NCI-H2171 treated with DMSO at 0.1 percent for 48 hours (cell line): ENCODE measurements around the gene HS3ST6.
"Not testable (repeated sequence)": the region's sequence is repeated elsewhere in the genome, so short reads cannot be mapped to it uniquely, and the experiment has no call there.

ENCODE experiments used
- DNase-seq: peaks from one replicate; lab custom pipeline; 2025; lab: John Stamatoyannopoulos, UW

Gene HS3ST6

DNA sequence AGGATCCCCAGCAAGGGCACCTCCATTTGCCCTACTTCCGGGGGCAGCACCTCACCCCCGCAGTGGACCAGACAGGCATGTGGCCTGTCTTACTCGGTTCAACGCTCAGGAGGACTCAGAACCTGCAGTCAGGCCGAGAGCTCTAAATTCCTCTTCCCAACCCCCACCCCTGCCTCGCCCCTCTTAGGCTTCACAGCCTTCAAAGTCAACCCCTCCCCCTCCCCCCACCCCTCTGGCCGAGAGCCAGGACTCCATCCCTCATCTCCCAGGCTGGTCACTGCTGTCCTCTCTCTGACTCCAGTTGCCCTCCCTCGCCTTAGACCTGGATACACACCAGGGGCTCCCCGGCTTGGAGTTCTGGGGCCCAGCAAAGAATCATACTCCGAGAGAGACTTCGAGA is 8.1 kb upstream of the HS3ST6 start:
- DNase-seq: no peak

DNA sequence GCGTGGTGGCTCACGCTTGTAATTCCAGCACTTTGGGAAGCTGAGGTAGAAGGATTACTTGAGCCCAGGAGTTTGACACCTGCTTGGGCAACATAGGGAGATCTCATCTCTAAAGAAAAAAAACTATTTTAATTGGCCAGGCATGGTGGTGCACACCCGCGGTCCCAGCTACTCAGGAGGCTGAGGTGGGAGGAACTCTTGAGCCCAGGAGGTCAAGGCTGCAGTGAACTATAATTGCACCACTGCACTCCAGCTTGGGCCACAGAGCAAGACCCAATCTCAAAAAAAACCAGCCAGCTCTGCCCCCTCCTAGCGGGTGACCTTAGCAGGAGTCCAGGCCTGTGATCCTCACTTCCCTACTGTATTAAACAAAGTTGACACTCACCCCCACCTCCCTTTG is 5.9 kb upstream of the HS3ST6 start:
- DNase-seq: no peak

DNA sequence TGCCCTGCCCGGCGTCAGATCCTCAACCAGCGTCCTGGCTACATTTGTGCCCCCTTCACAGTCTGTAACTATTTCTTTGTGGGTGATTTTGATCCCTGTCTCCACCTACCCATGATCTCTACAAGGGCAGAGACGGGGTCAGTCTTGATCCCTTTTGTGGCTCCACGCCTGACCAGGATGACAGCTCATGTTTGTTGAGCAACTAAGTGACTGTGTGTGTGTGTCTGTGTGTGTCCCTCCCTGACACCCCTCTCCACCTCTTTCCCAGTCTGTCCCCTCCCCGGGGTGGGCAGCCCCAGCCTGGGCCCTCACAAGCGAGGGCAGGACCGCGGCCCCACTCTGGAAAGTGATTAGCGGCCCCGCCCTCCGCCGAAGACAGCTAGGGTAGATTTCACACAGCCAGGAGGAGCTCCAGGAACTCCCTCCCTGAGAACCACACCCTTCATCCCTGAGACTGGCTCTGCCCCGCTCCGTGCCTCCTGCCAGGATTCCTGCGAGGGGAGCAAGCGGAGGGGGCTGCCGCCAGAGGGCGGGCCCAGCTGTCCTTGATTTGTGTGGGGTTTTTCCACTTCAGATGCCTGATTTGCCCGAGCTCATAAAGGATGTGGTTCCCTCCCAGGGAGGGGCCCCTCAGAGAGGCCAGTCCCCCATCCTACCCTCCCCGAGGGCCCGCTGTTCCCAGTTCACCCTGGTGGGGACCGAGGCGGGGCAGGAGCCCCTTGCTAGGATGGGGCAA is 5.3 kb upstream of the HS3ST6 start:
- peak; percentile 93 for DNase-seq

DNA sequence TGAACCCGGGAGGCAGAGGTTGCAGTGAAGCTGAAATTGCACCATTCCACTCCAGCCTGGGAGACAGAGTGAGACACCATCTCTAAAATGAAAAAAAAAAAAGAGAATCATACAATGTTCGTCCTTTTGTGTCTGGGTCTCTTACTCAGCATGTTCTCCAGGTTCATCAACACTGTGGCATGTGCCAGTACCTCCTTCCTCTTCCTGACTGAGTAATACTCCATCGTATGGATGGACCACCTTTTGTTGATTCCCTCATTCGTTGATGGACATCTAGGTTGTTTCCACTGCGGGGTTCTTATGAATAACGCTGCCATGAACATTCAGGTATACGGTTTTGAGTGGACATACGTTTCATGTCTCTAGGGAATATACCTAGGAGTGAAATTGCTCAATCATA is 4.1 kb upstream of the HS3ST6 start:
- no peak for DNase-seq

DNA sequence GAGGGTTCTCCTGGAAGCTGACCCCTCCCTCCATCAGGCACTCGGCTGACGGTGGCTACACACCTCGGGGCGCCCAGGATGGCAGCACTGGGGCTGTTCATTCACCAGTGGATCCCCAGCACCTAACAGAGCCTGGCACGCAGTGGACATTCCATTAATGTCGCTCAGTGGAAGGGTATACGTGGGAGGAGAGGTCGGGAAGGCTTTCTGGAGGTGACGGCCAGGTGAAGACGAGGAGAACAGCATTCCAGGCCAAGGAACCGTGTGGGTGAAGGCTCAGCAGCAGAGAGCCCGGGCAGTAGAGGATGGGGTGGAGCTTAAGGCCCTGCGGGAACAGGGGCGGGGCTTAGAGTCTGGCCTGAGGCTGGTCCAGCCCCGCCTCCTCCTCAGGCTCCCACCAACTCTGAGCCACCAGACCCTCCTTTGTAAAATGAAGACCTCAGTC is 2.5 kb upstream of the HS3ST6 start:
- DNase-seq: no peak

DNA sequence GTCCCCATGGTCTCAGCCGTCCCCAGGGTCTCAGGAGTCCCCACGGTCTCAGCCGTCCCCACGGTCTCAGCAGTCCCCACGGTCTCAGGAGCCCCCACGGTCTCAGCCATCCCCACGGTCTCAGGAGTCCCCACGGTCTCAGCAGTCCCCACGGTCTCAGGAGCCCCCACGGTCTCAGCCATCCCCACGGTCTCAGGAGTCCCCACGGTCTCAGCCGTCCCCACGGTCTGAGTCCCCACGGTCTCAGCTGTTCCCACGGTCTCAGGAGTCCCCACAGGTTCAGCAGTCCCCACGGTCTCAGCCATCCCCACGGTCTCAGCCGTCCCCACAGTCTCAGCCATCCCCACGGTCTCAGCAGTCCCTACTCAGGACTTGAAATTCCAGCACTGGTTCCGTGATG is 1.9 kb upstream of the HS3ST6 start:
- DNase-seq: not testable (repeated sequence)

DNA sequence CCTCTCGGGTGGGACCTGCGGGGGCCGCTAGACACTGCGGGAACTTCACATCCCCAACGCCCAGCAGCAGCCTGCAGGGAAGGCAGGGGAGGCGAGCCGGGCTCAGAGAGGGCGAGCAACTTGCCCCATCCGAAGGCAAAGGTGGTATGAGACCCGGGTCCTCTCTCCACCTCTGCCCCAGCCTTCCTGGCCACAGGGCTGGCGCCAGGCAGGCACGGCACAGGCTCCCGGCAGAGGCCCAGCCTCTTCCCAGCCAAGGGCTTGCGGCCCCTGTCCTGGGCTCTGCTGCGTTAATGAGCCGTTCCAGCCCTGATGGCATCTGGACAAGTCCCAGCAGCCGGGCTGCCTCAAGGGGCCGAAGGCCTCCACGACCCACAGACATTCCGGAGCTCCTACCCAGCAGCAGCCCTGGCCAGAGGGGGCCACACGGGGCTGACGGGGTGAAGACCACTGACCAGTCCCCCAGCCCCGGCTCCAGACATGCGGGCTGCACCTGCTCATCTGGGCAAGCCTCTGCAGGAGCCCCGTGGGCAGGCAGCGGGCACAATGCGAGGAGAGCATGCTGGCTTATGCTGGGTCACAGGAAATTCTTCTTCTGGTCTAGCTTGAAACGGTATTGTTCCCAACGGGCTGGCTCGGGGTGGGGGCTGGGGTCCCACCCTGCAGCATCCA is 1.2 kb upstream of the HS3ST6 start:
- no peak for DNase-seq

DNA sequence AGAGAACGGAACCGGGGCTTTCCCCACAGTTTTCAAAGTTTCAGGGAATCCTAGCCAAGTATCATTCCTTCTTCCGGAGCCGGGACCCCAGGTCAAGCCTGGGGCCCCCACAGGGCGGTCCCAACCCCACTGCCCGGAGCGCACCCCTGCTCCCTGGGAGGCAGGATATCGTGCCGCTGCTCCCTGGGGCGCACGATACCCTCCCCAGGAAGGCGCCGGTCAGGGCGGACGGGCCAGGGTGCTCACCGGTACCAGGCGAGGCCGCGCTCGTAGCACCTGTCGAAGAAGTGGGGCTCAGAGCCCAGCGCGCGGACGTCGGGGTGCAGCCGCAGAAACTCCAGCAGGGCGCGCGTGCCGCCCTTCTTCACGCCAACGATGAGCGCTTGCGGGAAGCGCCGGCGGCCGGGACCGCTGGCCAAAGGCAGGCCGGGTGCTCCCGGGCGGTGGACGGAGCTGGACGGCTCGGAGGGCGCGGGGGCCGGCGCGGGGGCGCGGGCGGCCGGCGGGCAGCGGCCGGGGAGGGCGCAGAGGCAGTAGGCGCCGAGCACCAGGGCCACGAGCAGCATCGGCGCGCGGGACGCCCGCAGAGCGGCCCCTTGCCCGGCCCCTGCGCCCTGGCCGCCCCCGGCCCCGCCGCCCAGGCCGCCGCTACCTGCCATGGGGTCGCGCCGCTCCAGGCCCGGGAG is 407 bp downstream of the HS3ST6 start:
- DNase-seq: no peak

DNA sequence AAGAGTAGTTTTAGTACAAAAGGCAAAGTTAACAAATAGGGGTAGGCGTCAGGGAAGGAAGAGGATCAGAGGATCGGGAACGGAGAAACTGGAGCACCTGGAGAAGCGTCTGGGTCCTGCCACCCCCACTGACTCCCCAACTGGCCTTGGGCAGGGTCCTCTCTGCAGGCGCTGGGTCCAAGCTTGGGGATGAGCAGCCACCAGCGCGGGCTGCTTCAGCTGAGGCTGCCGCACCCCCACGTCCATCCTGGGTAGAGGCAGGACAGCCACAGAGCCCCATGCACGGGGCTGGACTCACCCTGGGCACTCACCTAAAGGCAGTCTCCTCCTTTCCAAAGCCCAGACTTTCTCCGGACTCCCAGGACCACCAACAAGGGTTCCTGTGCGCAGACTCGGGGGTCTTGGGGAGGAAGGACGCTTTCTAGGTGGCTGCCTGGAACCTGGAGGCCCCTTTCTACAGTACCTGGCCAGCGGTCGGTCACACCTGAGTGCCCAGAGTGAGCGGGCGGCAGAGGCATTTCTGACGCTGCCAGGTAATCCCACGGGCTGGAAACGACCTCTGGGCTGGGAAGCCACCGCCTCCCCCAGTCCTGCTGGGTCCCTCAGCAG is 1.1 kb downstream of the HS3ST6 start:
- DNase-seq: no peak

DNA sequence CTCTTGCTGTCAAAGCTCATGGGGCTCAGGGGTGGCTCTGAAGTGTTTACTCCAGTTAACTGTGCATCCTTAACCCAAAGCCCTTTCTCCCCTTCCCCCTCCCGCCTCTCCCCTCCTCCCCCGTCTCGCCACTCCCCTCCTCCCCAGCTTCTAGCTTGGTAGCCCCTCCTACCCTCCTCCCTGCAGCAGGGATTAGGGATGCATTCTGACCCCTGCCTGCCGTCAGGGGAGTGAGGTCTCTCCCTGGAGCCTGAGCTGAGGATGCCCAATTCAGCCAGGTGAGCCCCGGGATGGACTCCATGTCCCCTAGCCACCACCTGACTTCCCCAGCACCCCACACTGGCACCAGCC is 1.6 kb downstream of the HS3ST6 start:
- DNase-seq: no peak

DNA sequence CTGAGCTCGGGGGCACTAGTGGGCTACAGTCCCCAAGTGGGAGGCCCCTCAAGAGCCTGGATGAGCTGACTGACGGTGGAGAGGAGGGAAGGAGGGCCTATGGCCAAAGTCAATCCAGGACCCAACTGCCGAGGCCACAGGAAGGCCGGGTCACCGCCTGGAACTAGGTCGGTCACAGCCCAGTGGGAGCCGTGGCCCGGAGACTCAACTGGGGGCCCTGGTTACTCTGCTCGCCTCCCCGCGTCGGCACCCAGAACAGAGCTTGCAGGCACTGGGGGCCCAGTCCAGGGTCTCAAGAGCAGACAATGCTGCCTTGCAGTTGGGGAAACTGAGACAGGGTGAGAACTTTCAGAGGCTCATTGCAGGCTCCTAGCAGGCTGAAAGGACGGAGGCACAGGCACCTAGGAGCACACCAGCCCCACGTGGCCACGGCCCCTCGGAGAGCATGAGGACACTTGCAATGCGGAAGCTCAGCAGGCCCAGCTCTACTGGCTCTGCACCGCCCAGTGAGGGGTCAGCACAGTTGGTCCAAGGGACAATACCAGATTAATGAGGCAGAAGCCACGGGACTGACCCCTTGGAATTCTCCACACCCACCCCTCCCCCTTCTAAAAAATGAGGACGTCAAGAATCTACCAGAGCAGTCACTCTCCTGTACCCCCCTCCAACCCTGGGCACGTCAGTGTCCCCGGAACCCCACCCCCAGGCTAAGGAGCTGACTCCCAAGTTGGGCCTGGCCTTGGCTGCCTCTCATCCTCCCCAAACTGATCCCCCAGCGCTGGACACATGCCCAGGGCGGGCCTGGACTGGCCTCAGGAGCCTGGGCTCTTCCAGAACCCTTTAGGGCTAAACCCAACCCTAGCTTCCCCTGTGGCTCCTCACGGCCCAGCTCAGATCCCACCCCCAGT is 2.2 kb downstream of the HS3ST6 start:
- DNase-seq: no peak

DNA sequence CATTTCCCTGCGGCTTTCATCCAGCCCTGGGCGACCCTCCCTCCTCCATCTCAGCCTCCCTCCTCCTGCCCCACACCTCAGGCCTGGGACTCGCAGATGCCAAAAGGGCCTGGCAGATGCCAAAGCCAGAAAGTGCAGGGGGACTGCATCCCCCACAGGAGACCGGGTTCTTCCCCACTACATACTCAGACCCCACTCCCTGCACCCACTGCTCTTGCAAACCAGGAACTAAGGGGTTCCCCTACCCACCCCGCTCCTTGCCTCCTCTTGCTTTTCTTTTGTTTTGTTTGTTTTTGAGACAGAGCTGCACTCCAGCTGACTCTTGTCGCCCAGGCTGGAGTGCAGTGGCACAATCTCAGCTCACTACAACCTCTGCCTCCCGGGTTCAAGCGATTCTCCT is 3.2 kb downstream of the HS3ST6 start:
- DNase-seq: no peak

DNA sequence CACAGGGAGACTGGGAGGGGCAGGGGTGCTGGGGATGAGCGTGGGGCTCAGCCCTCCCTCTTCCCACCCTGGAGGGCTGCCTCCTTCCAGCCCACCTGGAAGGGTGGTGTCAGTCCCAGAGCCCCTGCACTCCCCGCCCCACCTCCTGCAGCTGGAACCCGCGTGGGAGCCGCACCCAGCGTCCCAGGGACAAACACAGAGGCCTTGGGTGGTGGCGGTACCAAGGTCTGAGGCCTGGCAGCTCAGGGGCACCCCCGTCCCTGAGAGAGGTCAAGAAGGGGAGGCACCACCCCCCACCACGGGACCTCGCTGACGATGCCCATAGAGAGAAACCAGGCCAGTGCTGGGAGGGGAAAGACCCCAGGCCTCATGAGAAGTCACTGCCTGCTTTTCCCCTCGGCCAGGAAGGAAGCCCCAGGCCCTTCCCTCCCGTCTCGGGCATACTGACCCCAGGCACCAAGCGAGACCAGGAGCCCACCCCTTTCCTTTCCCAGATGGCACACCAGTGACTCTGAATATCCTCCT is 4.1 kb downstream of the HS3ST6 start:
- DNase-seq: no peak

DNA sequence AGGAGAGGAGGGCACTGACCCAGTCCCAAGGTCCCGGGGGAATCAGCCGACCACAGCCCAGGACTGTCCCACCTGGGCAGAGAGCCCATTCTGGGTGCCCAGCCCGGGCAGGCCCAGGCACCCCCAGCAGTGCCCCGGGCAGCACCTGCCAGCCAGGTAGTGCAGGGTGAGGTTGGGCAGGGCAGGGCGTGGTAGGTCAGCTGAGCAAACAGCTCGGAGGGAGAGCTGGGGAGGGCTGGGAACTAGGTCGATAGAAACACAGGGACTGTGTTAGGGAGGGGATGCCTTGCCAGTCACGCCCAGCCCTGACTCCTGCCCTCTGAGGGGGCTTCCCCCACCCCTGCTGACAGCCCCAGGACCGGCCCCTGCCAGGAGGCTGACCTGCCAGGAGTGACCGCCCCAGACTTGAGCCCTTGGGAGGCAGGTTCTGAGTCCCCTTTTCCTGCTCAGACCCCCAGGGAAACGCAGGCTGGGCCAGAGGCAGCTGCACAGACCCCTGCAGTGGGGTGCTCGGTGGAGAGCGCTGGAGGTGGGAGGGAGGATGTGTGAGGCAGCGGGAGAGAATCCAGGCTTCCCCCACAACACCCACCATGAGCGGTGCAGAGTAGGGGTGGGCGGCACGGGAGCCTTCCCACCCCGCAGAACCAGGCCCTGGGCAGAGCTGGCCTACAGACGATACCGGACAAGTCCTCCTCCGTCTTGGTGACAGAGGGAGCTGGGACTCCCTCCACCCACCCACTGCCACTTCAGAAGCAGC is 4.7 kb downstream of the HS3ST6 start:
- no peak for DNase-seq

DNA sequence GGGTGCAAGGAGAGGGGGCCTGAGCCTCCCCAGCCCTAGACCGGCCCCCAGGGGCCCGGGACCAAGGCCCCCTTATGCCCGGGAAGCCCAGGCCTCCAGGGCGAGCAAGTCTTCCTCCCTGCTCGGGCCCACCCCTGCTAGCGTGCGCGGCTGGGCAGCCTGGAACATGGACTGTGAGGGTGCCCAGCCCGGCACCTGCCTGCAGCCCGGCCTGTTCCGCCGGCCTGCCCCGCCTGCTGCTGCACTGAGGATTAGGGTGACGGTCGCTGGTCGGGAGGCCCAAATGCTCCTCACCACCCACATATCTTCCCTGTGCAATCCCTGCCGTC is 6.0 kb downstream of the HS3ST6 start:
- DNase-seq: no peak

DNA sequence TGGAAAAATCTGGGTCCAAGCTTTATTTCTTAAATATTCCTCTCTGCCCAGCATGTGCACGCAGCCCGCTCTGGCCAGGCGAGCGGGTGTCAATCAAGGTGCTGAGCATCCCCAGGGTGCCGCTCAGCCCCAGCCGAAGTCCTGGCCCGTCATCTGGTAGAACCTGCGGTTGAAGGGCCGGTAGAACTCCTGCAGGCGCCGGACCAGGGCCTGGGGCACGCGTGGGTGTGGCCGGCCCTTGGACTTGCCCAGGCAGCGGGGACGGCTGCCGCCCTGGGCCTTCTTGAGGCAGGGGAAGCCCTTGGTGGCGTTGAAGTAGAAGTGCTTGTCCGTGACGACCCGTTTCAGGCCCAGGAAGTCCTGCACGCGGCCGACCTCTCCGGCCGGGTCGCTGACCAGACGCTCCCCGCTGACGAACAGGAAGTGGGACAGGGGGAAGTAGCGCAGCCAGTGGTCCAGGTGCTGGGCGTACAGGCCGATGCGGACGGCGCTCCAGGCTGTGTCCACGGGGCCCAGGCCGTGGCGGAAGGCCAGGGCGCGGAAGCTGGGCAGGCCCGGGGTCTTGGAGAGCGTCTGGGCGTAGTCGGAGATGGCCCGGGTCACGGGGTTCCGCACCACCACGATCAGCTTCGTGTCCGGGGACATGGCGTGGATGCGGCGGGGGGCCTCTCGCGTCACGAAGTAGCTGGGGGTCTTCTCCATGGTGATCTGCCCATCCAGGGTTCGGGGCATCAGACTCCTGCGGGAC is 6.6 kb downstream of the HS3ST6 start:
- DNase-seq: no peak

DNA sequence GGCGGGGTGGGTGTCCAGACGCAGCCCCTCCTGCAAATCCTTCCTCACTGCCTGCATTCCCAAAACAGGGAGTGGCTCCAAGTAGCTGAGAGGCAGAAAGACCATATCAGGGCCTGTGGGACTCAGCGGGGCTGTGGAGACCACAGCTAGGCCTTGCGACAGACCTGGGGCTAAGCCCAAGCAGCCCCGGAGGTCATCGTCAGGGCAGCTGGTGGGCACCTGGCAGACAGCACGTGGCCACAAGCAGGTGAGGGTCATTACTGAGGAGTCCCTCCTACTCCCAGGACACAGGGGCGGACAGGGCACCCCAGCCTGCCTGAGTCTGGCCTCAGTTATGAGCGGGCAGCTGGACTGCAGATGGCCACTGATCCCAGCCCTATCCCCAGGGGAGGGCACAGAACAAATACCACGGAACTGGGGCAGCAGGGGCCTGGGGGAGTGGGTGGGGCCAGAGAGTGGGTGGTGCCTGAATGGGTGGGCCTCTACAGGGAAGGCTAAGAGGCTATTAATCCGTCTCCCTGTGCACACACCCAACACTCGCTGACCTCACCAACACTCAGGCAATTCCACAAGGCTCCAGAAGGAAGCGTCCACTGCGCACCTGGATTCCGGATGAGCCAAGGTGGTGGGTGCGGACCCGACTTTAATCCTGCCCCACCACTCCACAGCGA is 8.5 kb downstream of the HS3ST6 start:
- DNase-seq: no peak

DNA sequence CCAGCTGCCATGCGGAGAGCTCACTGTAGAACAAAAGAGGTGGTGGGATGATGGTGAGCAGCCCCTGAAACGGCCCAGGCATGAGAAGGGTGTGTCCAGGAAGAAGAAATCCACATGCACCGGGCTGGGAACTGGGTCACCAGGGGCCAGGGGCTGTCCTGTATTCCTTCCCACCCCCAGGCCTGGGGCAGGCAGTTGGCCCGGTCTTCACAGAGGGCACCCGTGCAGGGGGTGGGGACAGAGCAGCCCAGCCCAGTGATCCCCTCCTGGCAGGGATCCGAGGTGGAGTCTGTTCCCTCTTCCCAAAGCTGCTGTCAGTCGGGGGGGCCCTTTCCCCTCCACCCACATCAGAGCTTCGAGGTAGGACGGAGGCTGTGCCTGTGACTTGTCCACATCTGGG is 9.2 kb downstream of the HS3ST6 start:
- DNase-seq: no peak

DNA sequence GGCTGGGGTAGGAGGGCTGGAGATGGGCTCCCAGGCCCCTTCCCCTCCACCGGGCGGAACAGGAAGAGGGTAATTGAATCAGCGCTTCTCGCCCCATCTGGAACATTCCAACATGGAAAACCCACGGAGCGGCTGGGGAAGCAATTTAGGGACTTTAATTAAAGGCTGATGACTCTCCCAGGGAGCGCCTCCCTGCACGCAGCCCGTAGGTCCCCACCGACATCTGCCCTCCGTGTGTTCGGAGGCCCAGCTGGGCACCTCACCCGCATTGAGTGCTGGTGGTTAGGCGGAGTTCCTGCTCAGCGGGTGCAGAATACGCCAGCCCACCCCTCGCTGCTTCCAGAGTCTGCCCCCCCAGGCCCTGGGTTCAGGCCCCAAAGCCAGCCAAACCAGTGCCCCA is 10.0 kb downstream of the HS3ST6 start:
- DNase-seq: no peak
